HG02852 (cell line): ENCODE results near the gene CACNA1C.

Experiments used
- ATAC-seq: cut with Tn5 transposase; IDR thresholded peaks from one replicate; pipeline ENCODE4 v1.9.1; 2021; ENCODE audit warnings: mild to moderate bottlenecking, moderate library complexity; ENCODE audit not compliant: unreplicated experiment

Gene CACNA1C

DNA sequence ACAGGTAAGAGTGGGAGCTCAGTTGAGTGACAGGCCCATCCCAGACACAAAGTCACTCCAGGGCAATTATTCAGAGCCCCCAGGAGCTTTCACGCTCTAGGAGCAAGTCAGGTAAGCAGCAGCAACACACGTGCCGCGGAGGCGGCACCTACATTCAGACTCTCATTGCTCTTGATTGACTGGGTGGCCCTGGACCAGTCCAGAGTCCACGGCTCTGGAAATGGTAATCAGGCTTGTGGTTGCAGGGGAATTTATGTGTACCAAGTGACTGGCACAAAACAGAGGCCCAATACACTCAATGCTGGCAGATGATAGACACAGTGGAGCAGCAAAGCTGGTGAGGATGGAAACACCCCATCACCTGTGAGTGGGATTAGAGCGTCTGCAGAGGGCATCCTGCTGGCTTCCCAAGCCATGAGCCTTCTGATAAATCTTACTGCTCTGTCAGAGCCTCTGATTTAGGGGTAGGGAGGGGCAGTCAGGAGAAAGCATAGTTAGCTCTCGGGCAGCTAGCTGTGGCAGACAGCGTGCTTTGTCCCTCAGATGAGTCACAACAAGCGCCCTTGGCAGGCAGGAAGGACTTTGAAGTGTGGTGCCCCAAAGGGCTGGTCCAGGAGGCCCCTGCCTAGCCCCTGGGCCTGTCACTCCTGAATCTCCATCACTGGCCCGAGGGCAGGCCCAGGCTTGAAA lies 344.7 kb downstream of the CACNA1C start:
- no peak for ATAC-seq

DNA sequence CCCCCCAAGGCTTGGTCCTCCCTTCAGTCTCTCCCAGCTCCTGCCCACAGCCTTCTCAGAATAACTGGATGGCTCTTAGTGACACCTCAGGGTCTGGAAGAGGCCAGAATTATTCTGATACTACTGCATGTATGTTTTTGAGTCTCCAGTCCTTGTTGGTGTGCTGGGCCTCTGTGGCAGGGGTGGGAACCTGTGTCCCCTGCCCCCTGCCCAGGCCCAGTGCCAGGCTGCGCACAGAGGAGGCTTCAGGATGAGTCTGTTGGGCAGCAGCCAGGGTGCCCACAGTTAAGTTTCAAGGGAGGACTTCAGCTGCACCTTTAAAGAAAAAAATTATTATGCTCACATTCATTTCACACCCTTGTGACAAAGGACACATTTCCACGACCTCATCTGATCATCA lies 348.3 kb downstream of the CACNA1C start:
- ATAC-seq = no peak

DNA sequence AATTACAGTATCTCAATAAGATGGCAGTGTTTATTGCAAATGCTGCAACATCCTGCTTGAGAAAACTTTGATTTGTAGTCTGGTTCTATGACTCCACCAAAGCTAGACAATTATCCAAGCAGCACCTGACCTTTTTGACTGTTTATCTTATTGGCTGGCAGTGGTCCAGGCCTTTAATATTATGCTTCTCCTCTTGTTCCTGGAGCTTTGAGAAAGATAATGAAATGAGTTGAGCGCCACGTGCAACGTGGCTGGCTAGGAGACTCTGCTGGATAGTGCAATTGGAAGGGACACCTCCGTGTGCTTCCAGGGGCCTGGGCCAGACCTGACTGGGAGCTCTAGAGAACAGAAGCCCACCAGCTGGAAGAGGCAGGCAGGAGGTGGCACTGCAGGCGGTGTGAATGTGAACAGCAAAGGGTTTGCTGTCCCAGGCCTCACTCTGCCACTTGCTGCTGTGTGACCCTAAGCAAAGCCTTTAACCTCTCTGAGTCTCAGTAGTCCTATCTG lies 349.3 kb downstream of the CACNA1C start:
- no peak for ATAC-seq

DNA sequence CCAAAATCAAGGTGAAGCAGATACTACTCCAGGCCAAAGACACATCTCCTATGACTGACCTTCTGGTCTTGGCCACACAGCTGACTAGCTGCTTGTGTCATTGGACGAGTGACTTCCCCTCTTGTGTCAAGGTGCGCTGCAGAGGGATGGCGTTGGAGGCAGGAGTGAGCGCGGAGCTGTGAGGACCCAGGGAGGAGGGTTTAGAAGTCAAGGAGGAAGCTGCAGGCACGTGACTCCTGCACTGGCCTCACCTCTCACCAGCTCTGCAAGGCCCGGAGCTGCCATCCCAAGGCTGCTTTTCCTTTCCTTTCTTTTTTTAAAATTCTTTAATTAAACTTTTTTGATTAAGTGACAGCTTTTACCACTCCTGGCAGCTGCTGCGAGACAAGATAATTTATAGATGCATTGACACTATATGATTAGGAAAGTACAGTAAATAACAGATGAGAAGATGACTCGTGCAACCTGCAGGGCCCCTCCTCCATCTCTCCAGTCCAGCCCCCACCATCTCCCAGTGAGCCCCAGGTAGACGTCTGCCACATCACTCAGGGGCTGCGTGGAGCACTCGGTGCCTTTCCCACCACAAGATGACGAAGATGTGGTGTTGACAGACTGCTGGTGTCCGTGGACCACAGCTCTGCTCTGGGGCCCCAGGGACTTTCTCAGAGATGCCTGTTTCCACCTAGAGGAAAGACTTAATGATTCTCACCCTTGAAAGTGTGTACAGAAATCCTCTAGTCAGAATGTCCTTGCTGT lies 350.6 kb downstream of the CACNA1C start:
- ATAC-seq = no peak

DNA sequence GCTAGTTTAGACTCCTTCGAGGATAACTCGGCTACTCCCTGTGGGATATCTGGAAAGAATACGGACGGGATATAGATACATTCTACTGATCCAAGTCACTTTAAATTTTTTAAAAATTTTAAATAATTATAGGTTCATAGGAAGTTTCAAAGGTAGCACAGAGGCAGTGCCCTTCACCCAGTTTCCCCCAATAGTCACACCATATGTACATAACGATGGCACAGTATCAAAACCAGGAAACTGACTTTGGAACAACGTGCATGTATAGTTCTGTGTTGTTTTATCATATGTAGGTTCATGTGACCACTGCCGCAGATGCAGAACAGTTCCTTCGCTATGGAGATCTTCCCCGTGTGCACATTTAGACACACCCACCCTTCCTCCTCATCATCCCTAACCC lies 352.3 kb downstream of the CACNA1C start:
- no peak for ATAC-seq

DNA sequence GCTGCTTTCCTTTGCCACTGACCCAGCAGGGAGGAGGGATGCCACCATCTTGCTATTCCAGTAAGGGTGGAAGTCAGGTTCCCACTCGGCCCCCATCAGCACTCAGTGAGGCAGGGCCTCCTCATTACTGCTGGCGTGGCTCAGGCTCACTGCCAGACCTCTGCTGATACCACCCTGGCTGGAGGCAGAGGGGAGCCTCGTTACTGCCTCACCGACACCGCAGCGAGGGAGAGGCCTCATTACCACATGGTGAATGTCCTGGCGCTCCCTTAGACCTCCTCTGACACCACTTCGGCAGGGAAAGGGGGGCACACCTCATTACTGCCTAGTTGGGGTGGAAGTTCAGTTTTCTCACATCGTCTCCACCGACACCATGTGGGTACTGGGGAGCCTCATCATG lies 354.1 kb downstream of the CACNA1C start:
- ATAC-seq = no peak

DNA sequence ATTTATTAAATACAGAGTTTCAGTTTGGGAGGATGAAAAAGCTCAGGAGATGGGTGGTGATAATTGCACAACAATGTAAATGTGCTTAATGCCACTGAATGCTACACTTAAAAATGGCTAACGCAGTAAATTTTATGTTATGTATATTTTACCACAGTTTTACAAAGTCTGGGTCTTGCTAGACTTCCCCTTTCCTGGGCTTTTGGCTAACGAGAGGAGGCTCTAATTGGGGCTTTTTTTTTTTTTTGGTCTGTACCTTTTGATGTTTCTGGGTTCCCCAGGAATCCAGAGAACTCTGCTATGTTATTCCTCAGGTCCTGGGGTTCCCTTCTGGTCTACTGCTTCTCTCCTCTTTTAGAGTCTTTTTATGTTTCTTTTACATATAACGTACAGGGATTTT lies 355.5 kb downstream of the CACNA1C start:
- no peak for ATAC-seq

DNA sequence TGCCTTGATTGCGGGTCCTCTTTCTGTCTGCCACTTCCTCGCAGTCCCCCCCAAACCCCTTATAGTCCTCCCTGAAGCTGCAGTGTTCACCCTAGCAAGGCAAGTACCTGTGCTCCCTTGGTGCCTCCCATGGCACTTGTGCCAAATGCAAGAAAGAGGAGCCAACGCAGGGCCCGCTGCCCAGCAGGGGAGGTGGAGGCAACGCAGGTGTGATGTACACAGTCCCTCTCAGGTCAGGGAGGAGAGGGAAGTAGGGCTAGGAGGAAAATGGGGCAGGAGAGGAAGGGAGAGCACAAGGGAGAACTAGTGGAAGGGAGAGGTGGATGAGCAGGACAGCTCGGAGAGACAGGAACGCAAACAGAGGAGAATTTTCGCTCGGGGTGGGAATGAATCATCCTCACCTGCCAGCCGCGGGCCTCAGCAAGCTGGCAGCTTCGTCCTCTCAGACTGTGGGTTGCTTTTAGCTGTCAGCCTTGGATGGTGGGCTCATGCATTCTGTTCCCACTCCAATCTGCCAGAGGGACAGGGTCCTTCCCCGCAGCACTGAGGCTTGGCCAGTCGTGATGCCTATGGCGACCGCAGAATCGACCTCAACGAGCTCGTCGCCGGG lies 357.0 kb downstream of the CACNA1C start:
- no peak for ATAC-seq

DNA sequence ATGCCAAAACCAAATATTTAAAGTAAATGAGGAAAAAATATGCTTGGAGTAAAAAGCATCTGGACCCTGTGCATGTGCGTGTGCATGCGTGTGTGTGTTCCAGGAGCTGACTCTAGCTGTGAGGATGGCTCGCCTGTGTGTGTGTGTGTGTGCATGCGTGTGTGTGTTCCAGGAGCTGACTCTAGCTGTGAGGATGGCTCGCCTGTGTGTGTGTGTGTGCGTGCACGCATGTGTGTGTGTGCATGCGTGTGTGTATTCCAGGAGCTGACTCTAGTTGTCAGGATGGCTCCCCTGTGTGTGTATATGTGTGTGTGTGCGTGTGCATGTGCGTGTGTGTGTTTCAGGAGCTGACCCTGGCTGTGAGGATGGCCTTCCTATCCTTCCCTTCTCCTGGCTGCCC lies 357.7 kb downstream of the CACNA1C start:
- ATAC-seq = no peak

DNA sequence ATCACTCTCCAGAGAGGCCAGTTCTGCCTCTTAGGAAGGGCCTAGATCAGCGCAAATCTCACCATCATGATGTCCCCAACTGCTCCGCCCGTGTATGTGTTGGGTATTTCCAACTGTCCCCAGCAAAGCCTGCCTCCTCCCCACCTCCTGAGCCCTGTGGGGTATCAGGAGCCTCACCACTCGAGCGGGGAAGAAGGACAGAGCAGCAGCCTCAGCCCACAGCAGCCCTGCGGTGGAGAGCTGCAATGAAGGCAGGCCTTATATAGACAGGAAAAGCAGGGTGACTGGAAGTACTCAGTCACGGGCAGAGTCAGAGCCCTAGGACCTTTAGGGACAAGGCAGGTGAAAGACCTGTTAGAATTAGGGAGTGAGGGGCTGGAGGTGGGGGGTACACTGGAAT lies 358.2 kb downstream of the CACNA1C start:
- no peak for ATAC-seq

DNA sequence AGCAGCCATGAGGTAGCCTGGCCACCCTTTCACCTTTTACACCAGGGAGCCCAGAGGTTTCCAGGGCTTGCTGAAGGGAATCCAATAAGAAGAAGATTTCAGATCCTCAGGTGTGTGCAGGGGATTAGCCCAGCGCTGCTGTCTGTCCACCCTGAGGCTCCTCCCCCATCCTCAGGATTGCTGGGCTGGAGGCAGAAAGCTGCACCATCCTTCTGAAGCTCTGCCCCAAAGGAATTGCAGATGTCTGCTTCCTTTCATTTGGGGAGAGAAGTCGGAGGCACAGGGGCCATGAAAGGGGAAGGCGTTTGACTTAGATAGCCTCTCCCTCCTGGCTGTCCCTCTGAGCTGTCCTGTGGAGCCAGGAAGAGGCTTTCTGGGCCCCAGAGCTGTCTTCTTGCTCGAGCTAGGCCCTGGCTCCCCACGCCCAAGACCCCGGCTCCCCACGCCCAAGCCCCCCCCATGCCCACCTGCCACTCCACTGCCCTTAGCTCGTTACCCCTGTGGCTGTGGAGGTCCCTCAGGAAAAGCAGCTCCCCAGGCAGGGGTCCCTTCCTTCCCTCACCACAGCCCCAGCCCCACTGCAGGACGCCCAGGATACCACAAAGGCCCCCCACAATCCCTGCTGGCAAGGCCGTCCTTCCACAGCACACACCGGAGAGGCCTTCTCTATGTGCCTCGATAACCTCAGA lies 359.0 kb downstream of the CACNA1C start:
- ATAC-seq = no peak

DNA sequence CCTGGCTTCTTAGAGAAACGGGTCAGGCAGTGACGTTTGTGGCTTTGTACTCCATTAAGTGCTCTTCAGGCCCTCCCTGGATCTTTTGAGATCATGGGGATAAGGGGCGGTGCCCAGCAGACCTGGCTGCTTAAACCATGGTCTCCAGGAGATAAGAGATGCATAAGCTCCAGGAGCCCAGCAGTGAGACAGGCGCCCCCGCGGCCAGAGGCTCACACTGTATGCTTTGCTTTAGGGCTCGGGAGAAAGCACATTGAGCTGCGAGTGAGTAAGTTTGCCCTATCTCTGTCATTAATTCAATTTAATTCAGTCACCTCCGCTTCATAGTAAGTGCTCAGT lies 359.5 kb downstream of the CACNA1C start:
- ATAC-seq = no peak

DNA sequence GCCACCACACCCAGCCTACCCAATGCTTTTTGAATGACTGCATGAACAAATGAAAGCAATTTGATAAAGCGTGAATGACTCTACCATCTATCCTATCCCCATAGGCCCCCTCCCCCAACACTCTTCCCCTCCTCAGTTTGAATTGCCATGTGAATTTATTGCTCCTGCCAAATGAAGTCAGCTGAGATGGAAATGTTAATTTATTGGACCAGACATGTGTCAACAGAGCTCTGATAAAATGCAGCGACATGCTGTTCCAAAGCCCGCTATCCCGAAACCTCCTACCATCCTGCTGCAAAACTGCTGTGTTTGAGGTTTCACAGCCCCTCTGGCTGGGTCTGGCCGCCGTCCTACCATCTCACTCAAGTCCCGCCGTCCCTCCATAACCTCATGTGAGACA lies 360.5 kb downstream of the CACNA1C start:
- no peak for ATAC-seq

DNA sequence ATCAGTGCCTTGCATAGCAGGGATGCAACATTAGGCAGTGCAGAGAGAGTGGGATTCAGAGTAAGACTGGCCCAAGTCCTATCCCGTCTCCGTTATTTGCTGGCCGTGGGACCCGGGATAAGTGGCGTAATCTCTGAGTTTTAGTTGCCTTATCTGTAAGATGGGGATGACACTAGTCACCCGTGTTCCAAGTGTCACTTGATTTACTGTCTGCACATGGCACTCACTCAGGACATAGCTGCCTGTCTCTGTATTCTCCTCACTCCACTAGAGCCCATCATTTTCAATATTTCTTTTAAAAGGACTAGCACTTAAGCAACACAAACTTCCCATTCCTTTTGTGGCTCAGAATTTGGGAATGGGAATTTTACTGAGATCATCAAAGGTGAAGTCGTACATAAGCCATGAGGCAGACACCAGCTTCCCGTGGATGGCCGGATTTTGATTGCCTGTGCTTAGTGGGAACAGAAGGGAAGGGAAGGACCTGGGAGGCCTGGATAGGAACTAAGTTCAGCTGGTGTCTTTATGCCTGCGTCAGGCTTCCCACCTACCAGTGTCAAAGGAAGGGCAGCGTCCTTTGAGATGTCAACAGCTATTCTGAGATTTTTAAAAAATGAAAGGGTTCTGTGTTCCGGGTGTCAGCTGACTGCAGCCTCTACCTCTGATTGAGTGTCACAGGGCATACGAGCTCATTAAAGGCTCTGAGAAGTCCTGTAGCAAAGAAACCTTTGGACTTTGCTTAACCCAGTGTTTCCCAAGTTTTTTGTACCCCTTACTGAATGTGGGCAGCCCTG lies 361.4 kb downstream of the CACNA1C start:
- ATAC-seq = no peak

DNA sequence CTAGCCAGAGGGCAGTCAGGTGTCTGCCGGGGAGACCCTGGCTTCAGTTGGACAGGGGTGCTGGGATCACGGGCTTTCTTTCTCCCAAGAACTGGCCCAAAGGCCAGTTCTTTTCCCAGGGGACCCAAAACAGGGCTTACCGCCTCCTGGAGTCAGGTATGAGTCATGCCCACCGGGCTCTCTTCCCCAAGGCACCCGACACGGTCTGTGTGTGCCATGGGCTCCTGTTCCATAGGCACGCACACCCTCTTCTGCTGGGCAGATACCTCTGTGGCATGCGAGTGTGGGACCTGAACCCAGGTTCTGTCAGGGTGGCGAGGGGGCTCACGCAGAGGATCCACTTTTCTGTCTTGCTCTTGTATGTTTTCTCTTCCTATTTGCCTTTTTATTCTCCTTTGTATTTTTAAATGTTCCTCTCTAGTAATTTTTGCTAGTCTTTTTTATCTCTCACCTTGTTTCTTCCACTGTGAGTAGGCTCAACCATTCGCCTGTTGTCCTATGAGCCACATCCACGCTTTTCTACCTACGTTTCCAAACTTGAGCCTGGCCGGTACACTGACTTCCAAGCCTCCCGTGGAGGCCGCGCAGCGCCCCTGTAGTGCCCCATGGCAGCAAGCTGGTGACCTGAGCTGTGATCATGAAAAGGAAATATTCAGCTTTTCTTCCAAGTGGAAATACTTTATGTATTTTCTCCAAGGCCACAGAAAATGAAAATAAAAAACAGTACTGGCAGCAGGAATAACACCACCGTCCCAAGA lies 362.2 kb downstream of the CACNA1C start:
- ATAC-seq = no peak

DNA sequence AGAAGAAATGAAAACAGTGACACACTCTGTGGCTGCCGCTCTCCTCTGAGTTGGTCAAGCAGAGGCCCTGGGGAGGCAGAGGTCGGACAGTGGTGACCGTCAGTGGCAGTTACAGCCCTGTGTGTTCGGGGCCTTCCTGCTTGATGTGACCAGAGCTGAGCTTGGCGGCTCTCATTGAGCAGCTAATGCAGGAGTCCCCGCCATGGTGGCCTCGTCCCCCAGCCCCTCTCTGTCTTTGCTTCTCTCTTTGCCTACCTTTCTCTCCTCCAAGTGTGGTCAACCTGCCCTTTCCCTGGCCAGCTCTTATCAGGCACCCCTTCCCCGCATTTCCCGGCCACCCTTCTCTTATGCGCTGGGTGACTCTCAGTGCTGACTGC lies 362.8 kb downstream of the CACNA1C start:
- ATAC-seq = no peak

DNA sequence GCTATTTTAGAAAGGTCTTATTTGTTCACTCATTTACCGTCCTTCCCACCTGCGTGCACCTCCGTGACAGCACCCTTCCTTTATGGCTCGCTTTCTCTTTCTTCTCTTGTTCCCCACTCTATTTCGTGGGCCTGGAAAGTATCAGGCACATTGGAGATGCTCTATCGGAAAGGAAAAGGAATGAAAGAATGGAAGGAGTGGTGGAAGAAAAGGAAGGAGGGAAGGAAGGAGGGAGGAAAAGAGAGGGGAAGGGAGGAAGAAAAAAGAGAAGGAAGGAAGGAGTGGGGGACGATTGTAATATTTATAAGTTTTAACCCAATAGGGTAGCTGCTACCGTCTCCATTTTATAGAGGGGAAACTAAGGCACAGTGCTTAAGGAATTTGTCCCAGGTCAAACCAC lies 363.4 kb downstream of the CACNA1C start:
- ATAC-seq = no peak

DNA sequence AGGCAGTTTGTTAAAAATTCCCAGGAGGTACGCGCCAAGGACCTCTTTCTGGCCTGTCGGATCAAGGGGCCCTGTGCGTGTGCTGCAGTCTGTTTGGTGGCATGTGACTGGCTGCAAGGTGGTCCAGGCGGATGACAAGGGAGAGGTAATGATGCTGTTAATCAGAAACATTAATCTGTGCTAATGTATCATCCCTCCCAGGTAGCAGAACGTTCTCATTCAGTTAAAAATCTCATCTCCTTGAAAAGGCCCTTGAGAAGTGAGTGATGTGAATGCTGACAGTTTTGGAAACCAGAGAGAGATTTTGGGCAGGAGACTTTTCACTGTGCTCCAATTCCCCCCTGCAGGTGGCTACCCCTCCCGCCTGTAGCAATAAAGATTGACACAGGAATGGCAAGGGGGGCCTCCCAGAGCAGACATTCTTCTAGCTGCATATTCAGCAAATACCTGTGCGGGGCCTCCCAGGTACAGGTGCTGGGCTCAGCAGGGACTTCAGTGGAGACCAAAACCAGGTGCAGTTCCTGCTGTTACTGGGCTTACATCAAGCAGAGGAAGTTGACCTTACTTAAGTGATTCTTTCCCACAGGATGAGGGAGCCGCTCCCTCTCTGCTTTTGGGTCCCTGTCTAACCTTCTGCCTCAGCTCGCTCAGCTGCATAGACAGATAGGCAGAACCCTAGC lies 364.8 kb downstream of the CACNA1C start:
- no peak for ATAC-seq

DNA sequence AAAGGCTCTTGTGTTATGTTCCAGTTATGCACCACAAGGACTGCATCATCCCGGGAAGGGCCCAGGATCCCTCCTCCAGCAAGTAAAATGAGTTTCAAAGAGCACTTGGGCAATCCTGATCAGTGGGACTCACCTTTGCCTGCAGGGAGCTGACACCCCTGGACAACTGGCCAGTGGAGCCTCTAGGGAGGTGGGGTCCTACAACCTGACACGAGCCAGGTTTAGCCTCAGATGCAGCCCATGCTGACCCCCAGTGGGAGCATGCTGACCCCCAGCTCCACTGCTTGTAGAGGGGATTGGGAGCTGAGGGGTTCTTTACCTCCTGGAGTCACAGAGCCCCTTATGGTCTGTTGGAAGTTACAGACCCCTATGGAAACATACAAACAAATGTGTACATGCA lies 365.8 kb downstream of the CACNA1C start:
- ATAC-seq = no peak

DNA sequence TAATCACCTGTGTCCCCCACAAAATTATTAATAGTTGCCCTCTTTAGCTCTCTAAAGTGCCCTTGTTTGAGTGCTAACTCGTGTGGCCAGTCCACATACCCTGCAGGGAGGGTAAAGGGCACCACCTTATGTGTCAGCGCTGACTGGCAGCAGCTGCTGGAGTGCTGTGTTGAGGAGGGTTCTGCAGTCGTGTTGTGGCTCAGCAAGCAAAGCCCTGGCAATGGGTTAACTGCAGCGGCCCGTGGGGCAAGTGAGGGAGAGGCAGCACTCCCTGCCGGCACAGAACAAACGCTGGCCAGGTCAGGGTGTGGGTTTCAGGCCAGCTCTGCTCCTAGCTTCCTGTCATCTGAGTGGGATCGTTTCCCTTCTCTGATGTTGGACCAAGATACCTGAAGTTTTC lies 369.8 kb downstream of the CACNA1C start:
- no peak for ATAC-seq
